HepG2 (cell line): Measurements from ENCODE around the gene COG1. TPM values are rescaled to one million over a fixed set of nuclear protein-coding genes. Genes with fewer than 3 reads are reported as not detected.

Source experiments
- CENPT ChIP-seq: sonication (generic); formaldehyde crosslinking; IDR thresholded peaks from 2 replicates; pipeline ENCODE4 v1.8.0; 2022; ENCODE audit warnings: low read depth, mild to moderate bottlenecking, moderate library complexity, missing genetic modification reagents
- KAT8 ChIP-seq: IDR thresholded peaks from 2 replicates; pipeline ENCODE4 v1.6.1; 2016; ENCODE audit warnings: missing genetic modification reagents, missing compliant biosample characterization
- PHF21A ChIP-seq: sonication (generic); formaldehyde crosslinking; IDR thresholded peaks from 2 replicates; pipeline ENCODE4 v1.5.0; 2020; ENCODE audit warnings: mild to moderate bottlenecking, missing genetic modification reagents
- RBM22 ChIP-seq: fragments of 200-400 bp; formaldehyde crosslinking; optimal IDR thresholded peaks from 2 replicates; pipeline ENCODE3; 2017; ENCODE audit warnings: mild to moderate bottlenecking, low read length, moderate library complexity
- ZNF350 ChIP-seq: sonication (generic); formaldehyde crosslinking; IDR thresholded peaks from 2 replicates; pipeline ENCODE4 v1.4.0; 2020; ENCODE audit warnings: mild to moderate bottlenecking, low read depth, missing genetic modification reagents, borderline replicate concordance
- ZNF44 ChIP-seq: sonication (generic); formaldehyde crosslinking; IDR thresholded peaks from 2 replicates; pipeline ENCODE4 v1.5.1; 2020; ENCODE audit warnings: mild to moderate bottlenecking, missing genetic modification reagents
- ZNF75D ChIP-seq: sonication (generic); formaldehyde crosslinking; IDR thresholded peaks from 2 replicates; pipeline ENCODE4 v1.8.1; 2023; ENCODE audit warnings: missing genetic modification reagents, mild to moderate bottlenecking, borderline replicate concordance
- ZNF780A ChIP-seq: sonication (generic); formaldehyde crosslinking; IDR thresholded peaks from 2 replicates; pipeline ENCODE4 v1.8.0; 2022; ENCODE audit warnings: mild to moderate bottlenecking, missing genetic modification reagents, moderate library complexity
- polyA plus RNA-seq, 8 experiments: library from polyadenylated mRNA; depleted of rRNA in 3 of 8; stranded (reverse) in 7 of 8; unstranded in 1 of 8; fragments of >200 nt; fragmentation: Illumina TruSeq in 4 of 8; extraction: Trizol in 4 of 8; gene quantifications; 2 replicates each; pipeline versions ENCODE4 v1.2.1 to v1.2.3, GENCODE V29; 2011 to 2016; ENCODE audit warnings: low read depth in 4 of 8, missing spikeins in 1 of 8, mixed read lengths in 1 of 8; ENCODE audit not compliant: insufficient read depth in 1 of 8
- total RNA-seq, 5 experiments: library from RNA; depleted of rRNA; stranded (reverse); fragments of >200 nt; fragmentation: Illumina TruSeq; extraction: Trizol; gene quantifications; 2 replicates each; pipeline ENCODE4 v1.2.3, GENCODE V29; 2016; ENCODE audit warnings: low read depth in 1 of 5
- TF ChIP-seq, protein P1 (sequence below): sonication (generic); formaldehyde crosslinking; IDR thresholded peaks from 2 replicates; pipeline ENCODE4 v1.4.0; 2020; ENCODE audit warnings: missing genetic modification reagents, borderline replicate concordance
- TF ChIP-seq, protein P2 (sequence below): sonication (generic); formaldehyde crosslinking; IDR thresholded peaks from 2 replicates; pipeline ENCODE4 v1.4.0; 2020; ENCODE audit warnings: mild to moderate bottlenecking, missing genetic modification reagents
- TF ChIP-seq, protein P3 (sequence below): sonication (generic); formaldehyde crosslinking; IDR thresholded peaks from 2 replicates; pipeline ENCODE4 v1.4.0; 2020; ENCODE audit warnings: low read depth, missing genetic modification reagents

The COG1 gene
- total and polyA plus RNA-seq, 2 of the 13 experiments (the other 11 are each of a cell fraction or from before 2014, with no cell fraction given) = 36.6 to 39.7 TPM

DNA sequence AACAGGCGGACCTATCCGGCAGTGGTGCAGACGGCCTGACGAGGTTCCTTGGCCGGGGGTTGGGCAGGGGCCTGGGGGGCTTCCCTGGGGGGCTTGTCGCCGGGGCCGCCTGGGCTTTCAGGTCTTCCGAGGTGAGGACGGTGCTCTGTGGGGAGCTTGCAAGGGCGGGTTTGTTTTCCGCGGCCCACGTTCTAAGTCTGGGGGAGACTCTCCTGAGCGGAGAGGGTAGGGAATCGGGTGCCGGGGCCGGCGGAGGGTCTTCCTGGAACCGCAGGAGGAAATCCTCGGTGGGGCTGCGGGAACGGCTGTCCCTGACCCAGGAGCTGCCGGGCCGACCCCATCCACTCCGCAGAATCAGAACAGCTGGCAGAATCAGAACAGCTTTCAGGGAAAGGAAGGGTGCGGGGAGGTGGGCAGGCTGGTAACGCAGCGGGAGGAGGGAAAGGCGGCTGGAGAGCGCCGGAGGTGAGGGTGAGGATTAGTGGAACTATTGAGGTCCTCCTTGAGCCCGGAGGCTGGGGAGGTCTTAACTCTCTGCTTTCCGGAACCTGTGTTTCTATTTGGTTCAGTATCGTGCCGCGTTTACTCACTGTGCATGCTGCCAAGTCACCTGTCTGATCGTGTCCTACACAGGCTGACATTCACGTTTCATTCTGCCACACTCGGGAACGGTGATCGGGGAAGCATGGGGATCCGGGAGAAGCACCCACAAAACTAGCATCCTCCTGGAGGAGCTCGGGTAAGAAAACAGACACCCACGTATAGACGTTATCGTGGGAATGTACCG, 39.9 kb downstream of the COG1 start (continued):
- TF ChIP-seq, protein P1, sequence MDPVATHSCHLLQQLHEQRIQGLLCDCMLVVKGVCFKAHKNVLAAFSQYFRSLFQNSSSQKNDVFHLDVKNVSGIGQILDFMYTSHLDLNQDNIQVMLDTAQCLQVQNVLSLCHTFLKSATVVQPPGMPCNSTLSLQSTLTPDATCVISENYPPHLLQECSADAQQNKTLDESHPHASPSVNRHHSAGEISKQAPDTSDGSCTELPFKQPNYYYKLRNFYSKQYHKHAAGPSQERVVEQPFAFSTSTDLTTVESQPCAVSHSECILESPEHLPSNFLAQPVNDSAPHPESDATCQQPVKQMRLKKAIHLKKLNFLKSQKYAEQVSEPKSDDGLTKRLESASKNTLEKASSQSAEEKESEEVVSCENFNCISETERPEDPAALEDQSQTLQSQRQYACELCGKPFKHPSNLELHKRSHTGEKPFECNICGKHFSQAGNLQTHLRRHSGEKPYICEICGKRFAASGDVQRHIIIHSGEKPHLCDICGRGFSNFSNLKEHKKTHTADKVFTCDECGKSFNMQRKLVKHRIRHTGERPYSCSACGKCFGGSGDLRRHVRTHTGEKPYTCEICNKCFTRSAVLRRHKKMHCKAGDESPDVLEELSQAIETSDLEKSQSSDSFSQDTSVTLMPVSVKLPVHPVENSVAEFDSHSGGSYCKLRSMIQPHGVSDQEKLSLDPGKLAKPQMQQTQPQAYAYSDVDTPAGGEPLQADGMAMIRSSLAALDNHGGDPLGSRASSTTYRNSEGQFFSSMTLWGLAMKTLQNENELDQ (CRISPR knock-in tag) = 0 out of 2 replicates have a peak, but pooled peaks have one; percentile 25
- TF ChIP-seq KAT8 (CRISPR knock-in tag) (no peak), ZNF350 (peak; percentile 29; the same call in 1 of the 2 replicates), ZNF75D (CRISPR knock-in tag) (no peak), PHF21A (CRISPR knock-in tag) (no peak), ZNF44 (CRISPR knock-in tag) (no peak), ZNF780A (CRISPR knock-in tag) (no peak), CENPT (CRISPR knock-in tag) (no peak), RBM22 (no peak)
- TF ChIP-seq, protein P2, sequence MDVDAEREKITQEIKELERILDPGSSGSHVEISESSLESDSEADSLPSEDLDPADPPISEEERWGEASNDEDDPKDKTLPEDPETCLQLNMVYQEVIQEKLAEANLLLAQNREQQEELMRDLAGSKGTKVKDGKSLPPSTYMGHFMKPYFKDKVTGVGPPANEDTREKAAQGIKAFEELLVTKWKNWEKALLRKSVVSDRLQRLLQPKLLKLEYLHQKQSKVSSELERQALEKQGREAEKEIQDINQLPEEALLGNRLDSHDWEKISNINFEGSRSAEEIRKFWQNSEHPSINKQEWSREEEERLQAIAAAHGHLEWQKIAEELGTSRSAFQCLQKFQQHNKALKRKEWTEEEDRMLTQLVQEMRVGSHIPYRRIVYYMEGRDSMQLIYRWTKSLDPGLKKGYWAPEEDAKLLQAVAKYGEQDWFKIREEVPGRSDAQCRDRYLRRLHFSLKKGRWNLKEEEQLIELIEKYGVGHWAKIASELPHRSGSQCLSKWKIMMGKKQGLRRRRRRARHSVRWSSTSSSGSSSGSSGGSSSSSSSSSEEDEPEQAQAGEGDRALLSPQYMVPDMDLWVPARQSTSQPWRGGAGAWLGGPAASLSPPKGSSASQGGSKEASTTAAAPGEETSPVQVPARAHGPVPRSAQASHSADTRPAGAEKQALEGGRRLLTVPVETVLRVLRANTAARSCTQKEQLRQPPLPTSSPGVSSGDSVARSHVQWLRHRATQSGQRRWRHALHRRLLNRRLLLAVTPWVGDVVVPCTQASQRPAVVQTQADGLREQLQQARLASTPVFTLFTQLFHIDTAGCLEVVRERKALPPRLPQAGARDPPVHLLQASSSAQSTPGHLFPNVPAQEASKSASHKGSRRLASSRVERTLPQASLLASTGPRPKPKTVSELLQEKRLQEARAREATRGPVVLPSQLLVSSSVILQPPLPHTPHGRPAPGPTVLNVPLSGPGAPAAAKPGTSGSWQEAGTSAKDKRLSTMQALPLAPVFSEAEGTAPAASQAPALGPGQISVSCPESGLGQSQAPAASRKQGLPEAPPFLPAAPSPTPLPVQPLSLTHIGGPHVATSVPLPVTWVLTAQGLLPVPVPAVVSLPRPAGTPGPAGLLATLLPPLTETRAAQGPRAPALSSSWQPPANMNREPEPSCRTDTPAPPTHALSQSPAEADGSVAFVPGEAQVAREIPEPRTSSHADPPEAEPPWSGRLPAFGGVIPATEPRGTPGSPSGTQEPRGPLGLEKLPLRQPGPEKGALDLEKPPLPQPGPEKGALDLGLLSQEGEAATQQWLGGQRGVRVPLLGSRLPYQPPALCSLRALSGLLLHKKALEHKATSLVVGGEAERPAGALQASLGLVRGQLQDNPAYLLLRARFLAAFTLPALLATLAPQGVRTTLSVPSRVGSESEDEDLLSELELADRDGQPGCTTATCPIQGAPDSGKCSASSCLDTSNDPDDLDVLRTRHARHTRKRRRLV (CRISPR knock-in tag) = peak; percentile 2; the same call in 1 of the 2 replicates
- TF ChIP-seq, protein P3, sequence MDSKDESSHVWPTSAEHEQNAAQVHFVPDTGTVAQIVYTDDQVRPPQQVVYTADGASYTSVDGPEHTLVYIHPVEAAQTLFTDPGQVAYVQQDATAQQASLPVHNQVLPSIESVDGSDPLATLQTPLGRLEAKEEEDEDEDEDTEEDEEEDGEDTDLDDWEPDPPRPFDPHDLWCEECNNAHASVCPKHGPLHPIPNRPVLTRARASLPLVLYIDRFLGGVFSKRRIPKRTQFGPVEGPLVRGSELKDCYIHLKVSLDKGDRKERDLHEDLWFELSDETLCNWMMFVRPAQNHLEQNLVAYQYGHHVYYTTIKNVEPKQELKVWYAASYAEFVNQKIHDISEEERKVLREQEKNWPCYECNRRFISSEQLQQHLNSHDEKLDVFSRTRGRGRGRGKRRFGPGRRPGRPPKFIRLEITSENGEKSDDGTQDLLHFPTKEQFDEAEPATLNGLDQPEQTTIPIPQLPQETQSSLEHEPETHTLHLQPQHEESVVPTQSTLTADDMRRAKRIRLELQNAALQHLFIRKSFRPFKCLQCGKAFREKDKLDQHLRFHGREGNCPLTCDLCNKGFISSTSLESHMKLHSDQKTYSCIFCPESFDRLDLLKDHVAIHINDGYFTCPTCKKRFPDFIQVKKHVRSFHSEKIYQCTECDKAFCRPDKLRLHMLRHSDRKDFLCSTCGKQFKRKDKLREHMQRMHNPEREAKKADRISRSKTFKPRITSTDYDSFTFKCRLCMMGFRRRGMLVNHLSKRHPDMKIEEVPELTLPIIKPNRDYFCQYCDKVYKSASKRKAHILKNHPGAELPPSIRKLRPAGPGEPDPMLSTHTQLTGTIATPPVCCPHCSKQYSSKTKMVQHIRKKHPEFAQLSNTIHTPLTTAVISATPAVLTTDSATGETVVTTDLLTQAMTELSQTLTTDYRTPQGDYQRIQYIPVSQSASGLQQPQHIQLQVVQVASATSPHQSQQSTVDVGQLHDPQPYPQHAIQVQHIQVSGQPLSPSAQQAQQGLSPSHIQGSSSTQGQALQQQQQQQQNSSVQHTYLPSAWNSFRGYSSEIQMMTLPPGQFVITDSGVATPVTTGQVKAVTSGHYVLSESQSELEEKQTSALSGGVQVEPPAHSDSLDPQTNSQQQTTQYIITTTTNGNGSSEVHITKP = 0 out of 2 replicates have a peak, but pooled peaks have one; percentile 13
